NCI-H1105 treated with DMSO at 0.1 percent for 48 hours (cell line): Measurements from ENCODE around the gene TRPC4.
A peak's percentile ranks its signal among the peaks of the same experiment; 100 is the strongest.
"Not testable (repeated sequence)": the region's sequence is repeated elsewhere in the genome, so short reads cannot be mapped to it uniquely, and the experiment has no call there.

Source experiments
- DNase-seq: peaks from one replicate; lab custom pipeline; 2025; lab: John Stamatoyannopoulos, UW

TRPC4 gene

GRCh38 chr13:37816276-37816675 is 53.3 kb downstream of the TRPC4 start:
- DNase-seq: no peak

DNA sequence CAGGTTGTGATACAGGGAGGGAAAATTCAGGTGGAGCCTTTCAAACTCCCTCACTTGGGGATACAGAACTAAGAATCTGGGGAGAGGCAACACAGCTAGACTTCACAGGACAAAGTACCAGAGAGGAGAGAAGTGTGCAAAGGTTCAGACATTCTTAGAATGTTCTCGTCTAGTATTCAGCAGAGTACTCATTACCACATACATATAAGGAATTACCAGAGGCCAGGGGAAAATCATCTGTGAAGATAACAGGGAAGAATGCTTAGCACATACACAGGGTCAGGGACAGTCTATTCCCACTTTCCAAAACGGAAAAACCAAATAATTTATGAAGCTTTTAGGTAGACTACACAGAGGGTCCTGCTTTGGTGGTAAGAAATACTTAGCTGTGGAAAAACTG is 58.1 kb downstream of the TRPC4 start:
- DNase-seq: no peak

DNA sequence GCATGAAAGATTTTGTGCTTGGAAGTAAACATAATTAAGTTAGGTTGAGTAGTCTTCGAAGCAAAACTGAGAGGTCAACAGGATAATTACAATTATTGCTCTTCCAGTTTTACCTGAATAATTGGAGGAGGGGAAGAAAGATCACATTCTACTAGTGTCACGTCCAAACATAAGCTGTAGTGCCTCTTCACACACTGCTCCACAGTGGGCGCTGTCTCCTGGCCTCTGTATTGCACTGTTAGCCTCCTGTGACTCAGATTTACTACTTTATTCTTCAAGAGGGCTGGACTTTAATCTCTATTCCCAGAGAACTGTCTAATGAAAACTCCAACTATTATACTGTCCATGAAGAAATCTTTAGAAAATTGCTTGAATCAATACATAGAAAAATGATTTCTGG is 62.9 kb downstream of the TRPC4 start:
- DNase-seq: no peak

DNA sequence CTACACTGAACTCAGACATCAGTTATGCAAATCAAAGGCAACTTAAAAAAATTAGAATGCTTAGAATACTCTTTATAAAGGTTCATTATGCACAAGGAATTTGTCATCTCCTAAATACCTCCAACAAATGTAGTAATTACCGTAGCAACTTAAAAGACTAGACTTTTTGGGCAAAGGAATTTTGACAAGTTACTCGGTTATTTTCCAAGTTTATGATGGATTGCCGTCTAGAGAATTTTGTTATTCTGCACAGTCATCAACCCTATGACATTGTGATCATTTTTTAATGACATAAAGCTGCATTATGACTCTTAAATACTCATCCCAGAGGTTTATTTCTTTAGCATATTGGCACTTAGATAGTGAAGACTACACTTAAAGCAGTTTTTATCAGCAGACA is 71.9 kb downstream of the TRPC4 start:
- no peak for DNase-seq

DNA sequence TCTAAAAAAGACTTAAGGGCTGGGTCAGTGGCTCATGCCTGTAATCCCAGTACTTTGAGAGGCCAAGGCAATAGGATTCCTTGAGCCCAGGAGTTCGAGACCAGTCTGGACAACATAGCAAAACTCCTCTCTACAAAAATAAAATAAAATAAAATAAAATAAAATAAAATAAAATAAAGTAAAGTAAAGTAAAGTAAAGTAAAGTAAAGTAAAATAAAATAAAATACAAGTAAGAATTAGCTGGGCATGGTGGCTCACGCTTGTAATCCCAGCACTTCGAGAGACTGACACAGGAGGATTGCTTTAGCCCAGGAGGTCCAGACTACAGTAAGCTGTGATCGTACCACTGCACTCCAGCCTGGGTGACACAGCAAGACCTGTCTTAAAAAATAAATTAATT is 72.8 kb downstream of the TRPC4 start:
- not testable (repeated sequence) for DNase-seq

- no peak for DNase-seq
Measured at GRCh38 chr13:37795326-37795725, 74.2 kb downstream of the TRPC4 start.

- no peak for DNase-seq
Measured at GRCh38 chr13:37791699-37792098, 77.9 kb downstream of the TRPC4 start.

- no peak for DNase-seq
Measured at GRCh38 chr13:37788346-37788745, 81.2 kb downstream of the TRPC4 start.

DNA sequence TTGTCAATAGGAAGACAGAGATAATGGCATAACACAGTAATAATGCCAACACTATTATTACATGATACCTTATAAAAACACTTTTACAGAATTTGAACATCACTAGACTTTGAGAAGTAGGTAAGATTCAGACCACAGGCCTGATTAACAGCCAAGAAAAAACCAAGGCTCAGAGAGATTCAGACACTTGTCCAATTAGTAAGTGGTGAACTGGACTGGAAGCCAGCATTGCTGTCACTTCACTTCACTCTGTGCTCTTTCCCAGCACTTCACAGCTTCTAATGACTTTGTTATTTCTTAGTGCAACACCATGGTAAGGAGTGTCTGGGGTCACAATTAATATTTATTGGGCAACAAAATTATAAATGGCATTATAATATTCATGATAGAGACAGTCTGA is 91.9 kb downstream of the TRPC4 start:
- no peak for DNase-seq

DNA sequence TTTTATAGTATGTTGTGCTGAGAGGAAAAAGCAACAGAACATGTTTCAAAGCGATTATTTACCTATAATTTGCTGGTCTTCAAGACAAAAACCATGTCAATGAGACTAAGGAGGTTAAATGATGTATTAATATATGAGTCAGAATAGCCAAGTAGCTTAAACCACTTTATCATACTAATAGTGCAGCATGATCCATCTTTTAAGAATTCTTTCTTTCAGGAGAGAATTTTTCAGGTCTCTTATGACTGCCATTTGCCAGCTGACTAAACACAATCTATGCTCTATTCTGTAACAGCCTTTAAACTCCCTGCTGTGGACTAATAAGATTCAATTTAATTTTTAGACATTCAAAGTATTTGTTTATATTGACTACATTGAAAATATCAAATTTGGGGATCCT is 93.7 kb downstream of the TRPC4 start:
- DNase-seq: no peak

- no peak for DNase-seq
Measured at GRCh38 chr13:37772644-37773043, 96.9 kb downstream of the TRPC4 start.

DNA sequence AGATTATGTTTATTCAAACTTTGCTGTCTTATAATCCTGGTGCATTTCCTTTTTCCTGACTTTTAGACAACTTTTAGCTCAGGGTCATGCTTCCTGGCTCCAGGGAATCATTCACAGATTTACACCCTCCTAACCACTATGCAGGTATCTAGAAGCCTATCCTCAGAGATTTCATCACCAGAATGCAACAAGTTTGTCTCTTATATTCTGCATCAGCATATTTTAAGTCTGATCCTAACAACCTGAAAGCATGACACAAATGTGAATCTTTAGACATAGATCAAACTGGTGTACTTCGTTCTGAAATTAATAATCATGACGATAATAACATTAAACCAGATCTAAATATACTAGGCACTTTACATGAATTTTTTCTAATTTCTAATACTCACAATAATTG is 100.0 kb downstream of the TRPC4 start:
- no peak for DNase-seq

DNA sequence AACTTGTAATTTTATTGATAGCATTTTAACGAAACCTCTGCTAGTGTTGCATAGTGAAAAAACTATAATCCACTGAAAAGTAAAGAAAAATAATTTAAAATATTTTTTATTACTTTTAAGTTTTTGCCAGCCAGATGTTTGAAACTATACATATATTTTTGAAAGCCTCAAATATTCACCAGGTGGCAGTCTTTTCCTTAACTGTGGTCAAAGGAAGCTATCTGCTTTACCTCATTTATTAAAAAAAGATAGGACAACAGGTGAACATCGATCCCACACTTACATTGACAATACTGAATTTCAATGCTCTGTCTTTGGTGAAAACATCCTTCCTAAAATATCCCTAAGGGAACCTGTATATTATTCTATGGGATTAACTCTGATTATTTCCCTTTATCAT is 100.5 kb downstream of the TRPC4 start:
- peak; percentile 20 for DNase-seq

DNA sequence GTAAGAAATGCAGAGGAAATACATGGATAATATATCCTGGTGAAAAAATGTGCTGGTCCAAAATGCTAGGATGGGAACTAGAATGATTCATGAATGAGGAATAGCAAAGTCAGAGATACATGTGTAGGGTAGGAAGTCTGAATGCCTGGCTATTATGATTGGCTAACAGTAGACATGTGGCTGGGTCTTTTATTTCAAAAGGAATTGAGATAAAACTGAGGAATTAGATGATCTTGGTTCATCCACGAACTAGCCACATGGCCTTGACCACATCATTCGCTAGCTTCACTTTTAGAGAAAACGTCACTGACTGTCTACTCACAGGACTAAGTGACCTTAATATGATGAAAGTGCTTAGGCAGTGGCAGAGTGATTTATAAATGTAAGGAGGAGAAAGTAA is 103.1 kb downstream of the TRPC4 start:
- no peak for DNase-seq

- no peak for DNase-seq
Measured at GRCh38 chr13:37755349-37755748, 114.2 kb downstream of the TRPC4 start.

DNA sequence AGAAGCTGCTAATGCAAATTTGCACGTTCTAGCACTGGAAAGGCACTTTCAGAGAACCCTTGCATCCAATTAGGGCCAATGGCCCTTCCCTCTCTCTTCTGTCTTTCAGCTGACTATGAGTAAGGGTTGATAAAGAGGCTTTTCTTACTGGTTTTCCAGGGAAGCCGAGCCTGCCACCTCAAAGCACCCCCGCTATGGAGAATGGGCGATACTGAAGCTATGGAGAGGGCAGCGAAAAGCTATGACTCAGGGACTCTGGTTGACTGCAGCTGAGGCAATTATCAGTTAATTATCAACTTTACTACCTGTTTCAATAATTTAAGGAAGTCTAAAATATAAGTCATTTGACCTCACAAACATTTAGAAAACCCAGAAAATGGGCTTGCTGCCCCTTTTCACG is 115.8 kb downstream of the TRPC4 start:
- no peak for DNase-seq

DNA sequence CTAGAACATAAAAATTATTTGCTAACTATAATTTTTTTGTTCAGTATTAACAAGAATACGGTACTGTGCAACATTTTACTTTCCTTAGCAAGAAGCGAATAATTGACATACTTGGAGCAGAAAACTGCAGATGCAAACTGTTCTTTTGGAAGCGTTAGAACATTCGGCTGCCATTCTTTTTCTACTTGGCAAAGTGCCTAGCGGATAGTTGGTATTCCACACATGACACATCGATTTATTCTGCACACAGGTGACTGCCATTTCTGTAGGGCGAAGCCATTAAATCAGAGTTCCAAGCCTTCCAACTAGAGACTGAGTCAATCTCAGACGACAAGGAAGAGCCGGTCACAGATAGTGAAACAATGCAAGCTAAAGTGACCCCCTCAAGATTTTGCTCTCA is 117.4 kb downstream of the TRPC4 start:
- DNase-seq: no peak

GRCh38 chr13:37751025-37751424 is 118.5 kb downstream of the TRPC4 start:
- DNase-seq: no peak

DNA sequence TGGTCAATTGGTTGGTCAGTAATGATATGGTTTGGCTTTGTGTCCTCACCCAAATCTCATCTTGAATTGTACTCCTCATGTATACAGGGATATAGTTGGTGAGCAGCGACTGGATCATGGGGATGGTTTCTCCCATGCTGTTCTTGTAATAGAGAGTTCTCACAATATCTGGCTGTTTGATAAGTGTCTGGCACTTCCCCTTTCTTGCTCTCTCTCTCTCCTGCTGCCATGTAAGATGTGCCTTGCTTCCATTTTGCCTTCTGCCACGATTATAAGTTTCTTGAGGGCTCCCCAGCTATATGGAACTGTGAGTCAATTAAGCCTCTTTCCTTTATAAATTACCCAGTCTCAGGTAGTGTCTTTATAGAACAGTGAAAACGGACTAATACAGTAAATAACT is 120.7 kb downstream of the TRPC4 start:
- no peak for DNase-seq

DNA sequence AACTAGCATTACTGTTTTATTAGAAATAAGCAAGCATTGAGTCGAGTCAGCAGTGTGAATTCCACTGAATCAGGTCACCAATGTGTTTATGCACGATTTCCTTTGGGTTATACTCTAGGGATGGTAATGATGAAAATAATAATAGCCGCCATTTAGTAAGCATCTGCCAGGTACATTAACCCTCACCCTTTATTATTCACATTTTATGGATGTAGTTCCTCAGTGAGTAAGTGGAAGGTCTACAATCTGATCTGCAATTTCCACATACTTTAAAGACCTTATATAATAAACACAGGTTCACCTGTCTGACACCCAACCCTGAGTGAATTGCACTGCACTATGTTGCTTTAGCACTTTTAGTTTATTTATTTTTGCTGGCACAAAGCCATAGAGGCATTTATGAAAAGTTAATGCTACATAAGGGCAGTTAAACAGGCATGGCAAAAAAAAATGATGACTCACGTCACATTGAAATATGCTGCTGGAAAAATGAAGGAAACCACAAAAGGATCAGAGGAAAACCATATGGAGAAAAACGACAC is 122.4 kb downstream of the TRPC4 start:
- DNase-seq: peak; percentile 91

- no peak for DNase-seq
Measured at GRCh38 chr13:37741536-37741935, 128.0 kb downstream of the TRPC4 start.

DNA sequence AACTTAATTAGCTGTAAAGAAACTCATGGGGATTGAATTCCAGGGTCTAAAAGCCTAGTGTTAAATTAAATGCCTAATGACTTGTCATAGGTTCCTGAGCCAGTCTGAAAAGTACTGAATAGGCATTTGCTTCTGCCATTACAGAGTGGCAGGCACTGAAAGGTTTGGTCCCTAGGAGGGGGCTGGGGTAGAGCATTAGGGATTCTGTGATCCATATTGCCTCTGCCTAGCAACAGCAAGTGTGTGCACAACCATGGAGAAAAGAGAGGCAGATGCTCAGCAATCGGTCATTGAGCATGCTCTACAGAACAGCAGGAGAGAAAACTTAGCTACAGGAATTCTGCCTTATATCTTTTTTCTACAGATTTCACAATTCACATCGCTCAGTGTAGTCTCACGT is 133.5 kb downstream of the TRPC4 start:
- no peak for DNase-seq

- no peak for DNase-seq
Measured at GRCh38 chr13:37735293-37735692, 134.3 kb downstream of the TRPC4 start.

- no peak for DNase-seq
Measured at GRCh38 chr13:37729876-37730275, 139.7 kb downstream of the TRPC4 start.
